Measurements from ENCODE around the gene NR4A1.
"Not testable (repeated sequence)": the region's sequence is repeated elsewhere in the genome, so short reads cannot be mapped to it uniquely, and the experiment has no call there.

The NR4A1 gene

DNA sequence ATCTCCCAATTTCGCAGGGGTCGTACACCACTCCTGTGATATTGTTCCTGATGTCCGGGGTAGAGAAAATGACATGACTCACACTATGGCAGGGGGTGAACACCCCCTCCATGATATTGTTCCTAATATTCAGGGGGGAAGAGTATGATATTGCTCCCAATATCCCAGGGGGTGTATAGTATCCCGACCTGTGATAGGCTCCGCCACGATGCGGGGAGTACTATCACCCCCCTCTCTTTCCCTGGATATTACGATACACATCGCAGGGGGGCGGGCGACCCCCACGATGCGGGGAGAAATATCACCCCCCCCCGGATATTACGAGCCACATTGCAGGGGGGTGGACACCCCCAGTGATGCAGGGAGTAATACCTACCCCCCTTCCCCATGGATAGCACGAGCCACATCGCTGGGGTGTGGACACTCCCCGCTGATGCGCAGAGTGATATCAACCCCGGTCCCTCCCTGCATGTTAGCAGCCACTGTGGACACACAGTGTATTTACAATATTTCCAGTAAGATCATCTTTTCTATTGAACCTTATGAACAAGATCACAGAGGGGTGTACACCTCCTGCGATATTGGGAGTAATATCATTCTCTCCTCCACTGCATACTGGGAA is 45.9 kb downstream of the NR4A1 start:
- no peak for DNase-seq (ENCODE audit: low spot score)

DNA sequence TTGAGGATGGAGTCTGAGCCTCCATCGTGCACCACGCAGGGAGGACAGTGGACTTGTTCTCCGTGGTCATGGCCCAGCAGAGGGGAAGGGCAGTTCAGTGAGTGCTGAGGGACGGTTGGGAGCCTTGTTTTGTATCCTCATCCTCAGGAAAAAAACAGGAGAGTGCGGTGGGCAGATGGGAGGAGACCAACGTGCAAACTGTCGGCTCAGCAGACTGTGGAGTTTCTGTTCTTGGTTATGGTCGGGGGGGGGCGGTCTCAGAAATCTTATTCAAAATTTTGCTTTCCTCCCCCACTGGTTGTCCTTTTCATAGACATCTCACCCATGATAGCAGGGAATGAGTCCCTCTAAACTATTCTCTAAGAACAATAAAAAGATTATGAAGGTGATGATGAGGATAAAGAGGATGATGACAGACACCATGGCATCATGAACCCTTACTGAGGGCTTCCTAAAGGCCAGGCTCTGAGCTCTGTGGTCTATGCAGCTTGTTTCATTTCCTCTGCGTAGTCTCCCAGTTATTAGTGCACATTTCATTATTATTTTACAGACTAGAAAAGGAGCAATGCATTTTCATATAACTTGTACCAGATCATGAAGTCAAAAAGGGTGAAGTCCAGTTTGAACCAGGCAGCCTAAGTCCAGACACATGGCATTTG is 53.3 kb downstream of the NR4A1 start:
- not testable (repeated sequence) for DNase-seq (ENCODE audit: low spot score)

Measured in AG08396 (cell line).